K562 (cell line): ENCODE measurements around the gene PTPRM. TPM values are rescaled to one million over a fixed set of nuclear protein-coding genes. Genes with fewer than 3 reads are reported as not detected.

ENCODE experiments used
- ATAC-seq: fragments of 200-7000 bp; cut with Tn5 transposase; 3 replicates; pipeline ENCODE4 v1.9.1; 2020; ENCODE audit warnings: moderate library complexity
- BruUV-seq: library from RNA; stranded (reverse); fragments of 400-500 nt; replicated peaks from 2 replicates; lab custom pipeline; 2021; lab: Mats Ljungman, UMichigan
- CTCF ChIA-PET: fragments of 300-600 bp; formaldehyde crosslinking; extraction: SDS; loops from one replicate; lab custom pipeline; 2021; ENCODE audit warnings: low intra/inter-chr PET ratio; lab: Yijun Ruan, JAX
- POLR2A ChIA-PET: fragments of 300-600, 350-650 bp; sonication (Branson Sonifier 250); formaldehyde crosslinking; extraction: SDS; loops from one replicate; lab custom pipeline; 2021; ENCODE audit warnings: antibody characterized with exemption, inconsistent platforms; lab: Yijun Ruan, JAX
- DNase-seq, 4 experiments: peaks; one replicate each; pipeline versions ENCODE4 v3.0.0 to v3.0.0-alpha.2; 2011 to 2018; ENCODE audit warnings: low spot score in 3 of 4, mixed read lengths in 3 of 4; ENCODE audit errors: extremely low read depth in 1 of 4
- FAIRE-seq: peaks from 2 replicates; lab custom pipeline; 2011; peaks lifted over from hg19 to GRCh38; lab: Jason Lieb, UNC
- H2AFZ ChIP-seq: 2 replicates; pipeline ENCODE4 v1.6.0; 2011; ENCODE audit warnings: low read depth, low read length, control low read depth, inconsistent platforms
- H3K27ac ChIP-seq: fragments of 200-600 bp; 3 replicates; pipeline ENCODE4 v1.8.0; 2011; ENCODE audit warnings: low read depth, mild to moderate bottlenecking, control low read depth, inconsistent platforms, low read length, moderate library complexity, mixed read lengths; ENCODE audit errors: extremely low read depth
- H3K27me3 ChIP-seq, 2 experiments: fragments of 300-600 bp in 1 of 2; 2 replicates in 1 of 2; 3 replicates in 1 of 2; pipeline versions ENCODE4 v1.6.0 to v1.8.0; 2011; ENCODE audit warnings: inconsistent platforms in 2 of 2, low read length in 2 of 2, mild to moderate bottlenecking in 1 of 2, mixed read lengths in 1 of 2, moderate library complexity in 1 of 2; ENCODE audit not compliant: control insufficient read depth in 2 of 2, insufficient read depth in 2 of 2
- H3K36me3 ChIP-seq: fragments of 300-600 bp; 3 replicates; pipeline ENCODE4 v1.8.0; 2011; ENCODE audit warnings: mild to moderate bottlenecking, low read length, inconsistent platforms; ENCODE audit not compliant: control insufficient read depth, insufficient read depth
- H3K4me1 ChIP-seq, 2 experiments: fragments of 200-600 bp in 1 of 2; replicated peaks in 1 of 2; 2 replicates in 1 of 2; 3 replicates in 1 of 2; pipeline versions ENCODE4 v1.5.1 to v1.8.0; 2011; ENCODE audit warnings: inconsistent platforms in 2 of 2, low read length in 2 of 2, mild to moderate bottlenecking in 1 of 2, mixed read lengths in 1 of 2, moderate library complexity in 1 of 2; ENCODE audit not compliant: control insufficient read depth in 2 of 2, insufficient read depth in 2 of 2
- H3K4me2 ChIP-seq: 2 replicates; pipeline ENCODE4 v1.6.1; 2011; ENCODE audit warnings: low read length, control low read depth, inconsistent platforms, mixed read lengths; ENCODE audit not compliant: insufficient read depth
- H3K4me3 ChIP-seq: fragments of 200-600 bp; sonication (generic), shearing (Covaris generic); 2 replicates; pipeline ENCODE4 v1.5.1; 2016; ENCODE audit warnings: control low read depth, inconsistent platforms
- H3K79me2 ChIP-seq: fragments of 200-600 bp; 3 replicates; pipeline ENCODE4 v1.8.0; 2011; ENCODE audit warnings: low read length, inconsistent platforms; ENCODE audit not compliant: control insufficient read depth, insufficient read depth
- H3K9ac ChIP-seq, 2 experiments: 2 replicates each; pipeline versions ENCODE4 v1.6.0 to v1.6.1; 2011; ENCODE audit warnings: low read depth in 2 of 2, low read length in 2 of 2, control low read depth in 1 of 2, inconsistent platforms in 1 of 2, mild to moderate bottlenecking in 1 of 2, mixed read lengths in 1 of 2; ENCODE audit not compliant: insufficient read depth in 1 of 2
- H3K9me1 ChIP-seq: one replicate; pipeline ENCODE4 v1.6.0; 2011; ENCODE audit warnings: inconsistent platforms, mild to moderate bottlenecking, low read length, moderate library complexity; ENCODE audit not compliant: control insufficient read depth, insufficient read depth
- H3K9me3 ChIP-seq: replicated peaks from 2 replicates; pipeline ENCODE4 v1.5.1; 2011; ENCODE audit warnings: low read depth, low read length, inconsistent platforms; ENCODE audit not compliant: control insufficient read depth, insufficient read depth
- H4K20me1 ChIP-seq: replicated peaks from 2 replicates; pipeline ENCODE4 v1.6.1; 2011; ENCODE audit warnings: low read length, inconsistent platforms, mixed read lengths; ENCODE audit not compliant: control insufficient read depth, insufficient read depth
- CBX5 ChIP-seq: IDR thresholded peaks from 2 replicates; pipeline ENCODE4 v1.6.1; 2014; ENCODE audit warnings: low read depth, borderline replicate concordance
- CREB3 ChIP-seq: fragments of 450-650 bp; conservative IDR thresholded peaks from 2 replicates; pipeline ENCODE4 v1.6.1; 2016; ENCODE audit warnings: missing genetic modification characterization, low read depth, mild to moderate bottlenecking, missing compliant biosample characterization, moderate library complexity
- EGR1 ChIP-seq: fragments of 450-650 bp; conservative IDR thresholded peaks from 2 replicates; pipeline ENCODE4 v1.6.1; 2017; ENCODE audit warnings: mild to moderate bottlenecking
- IRF9 ChIP-seq: fragments of 450-650 bp; IDR thresholded peaks from 2 replicates; pipeline ENCODE4 v1.6.1; 2016; ENCODE audit warnings: missing biosample characterization, missing genetic modification characterization
- KAT7 ChIP-seq: sonication (generic); formaldehyde crosslinking; IDR thresholded peaks from 2 replicates; pipeline ENCODE4 v1.8.0; 2022; ENCODE audit warnings: missing genetic modification reagents, mild to moderate bottlenecking, borderline replicate concordance
- MAZ ChIP-seq, 2 experiments: fragments of 450-650 bp in 1 of 2; sonication (generic) in 1 of 2; formaldehyde crosslinking; IDR thresholded peaks in 1 of 2; conservative IDR thresholded peaks in 1 of 2; 2 replicates each; pipeline versions ENCODE4 v1.4.0 to v1.5.0; 2020; ENCODE audit warnings: mild to moderate bottlenecking in 1 of 2, missing genetic modification reagents in 1 of 2
- MCM5 ChIP-seq: fragments of 450-650 bp; IDR thresholded peaks from 2 replicates; pipeline ENCODE4 v1.6.1; 2016; ENCODE audit warnings: low read depth
- MIER1 ChIP-seq: fragments of 450-650 bp; IDR thresholded peaks from 2 replicates; pipeline ENCODE4 v1.6.1; 2016; ENCODE audit warnings: antibody characterized with exemption, mild to moderate bottlenecking, low read depth
- NONO ChIP-seq, 2 experiments: fragments of 200-400 bp in 1 of 2; fragments of 450-650 bp in 1 of 2; formaldehyde crosslinking in 1 of 2; IDR thresholded peaks; 2 replicates each; pipeline ENCODE4 v1.6.1; 2017; ENCODE audit warnings: low read depth in 2 of 2, mild to moderate bottlenecking in 2 of 2, moderate library complexity in 2 of 2, low read length in 1 of 2
- SAFB ChIP-seq: fragments of 200-400 bp; formaldehyde crosslinking; IDR thresholded peaks from 2 replicates; pipeline ENCODE4 v1.6.1; 2017; ENCODE audit warnings: low read depth, low read length, borderline replicate concordance
- ZSCAN29 ChIP-seq: fragments of 450-650 bp; IDR thresholded peaks from 2 replicates; pipeline ENCODE4 v1.6.1; 2017
- WGBS: fragments of 100-300 bp; shearing (Covaris generic); methylation state at CpG from one replicate; pipeline ENCODE4 v1.1.6; 2016; ENCODE audit warnings: low coverage, mixed read lengths; ENCODE audit not compliant: insufficient coverage; ENCODE audit errors: missing lambda C conversion rate; 5-methylcytosine and 5-hydroxymethylcytosine counted together
- in situ Hi-C: fragments of 300-500 bp; cut with MboI; formaldehyde crosslinking; loops from 4 replicates; pipeline ENCODE4 v1.15.0; 2018; ENCODE audit warnings: inconsistent platforms, mixed read lengths
- intact Hi-C: fragments of 100-400 bp; cut with micrococcal nuclease; formaldehyde crosslinking; loops from 2 replicates; pipeline ENCODE4 v1.14.2; 2022
- polyA plus RNA-seq, 8 experiments: library from polyadenylated mRNA; depleted of rRNA in 4 of 8; stranded (reverse) in 5 of 8; unstranded in 3 of 8; fragments of >200 nt; fragmentation: Nextera tagmentation in 2 of 8; fragmentation: Illumina TruSeq in 1 of 8; extraction: Ambion mirVana in 2 of 8; extraction: Trizol in 1 of 8; gene quantifications; 2 replicates each; pipeline versions ENCODE4 v1.2.1 to v1.2.3, GENCODE V29; 2011 to 2014; ENCODE audit warnings: inconsistent platforms in 1 of 8, missing spikeins in 1 of 8
- total RNA-seq, 7 experiments: library from RNA; depleted of rRNA in 6 of 7; stranded (reverse); fragments of >200 nt in 6 of 7; fragmentation: Illumina TruSeq in 2 of 7; extraction: Trizol in 2 of 7; gene quantifications; 2 replicates each; pipeline versions ENCODE4 v1.2.1 to v1.2.3, GENCODE V29; 2011 to 2021; ENCODE audit warnings: low replicate concordance in 1 of 7
- TF ChIP-seq, protein P1 (sequence below): fragments of 250-450 bp; sonication (Bioruptor Pico); IDR thresholded peaks from 2 replicates; pipeline ENCODE4 v1.4.0; 2020
- TF ChIP-seq, protein P2 (sequence below): fragments of 250-450 bp; sonication (Bioruptor Pico); IDR thresholded peaks from 2 replicates; pipeline ENCODE4 v1.8.0; 2021; ENCODE audit warnings: moderate library complexity, mild to moderate bottlenecking, inconsistent platforms
- TF ChIP-seq, protein P3 (sequence below), 3 experiments: fragments of 200-800 bp in 1 of 3; sonication (Bioruptor generic) in 1 of 3; sonication (generic) in 1 of 3; formaldehyde crosslinking in 1 of 3; IDR thresholded peaks; 2 replicates each; pipeline versions ENCODE4 v1.6.1 to v1.8.0; 2016 to 2022; ENCODE audit warnings: mild to moderate bottlenecking in 2 of 3, missing compliant biosample characterization in 2 of 3, missing genetic modification characterization in 2 of 3, missing genetic modification reagents in 1 of 3
- TF ChIP-seq, protein P4 (sequence below): fragments of 250-450 bp; sonication (Bioruptor Pico); IDR thresholded peaks from 2 replicates; pipeline ENCODE4 v1.5.0; 2021

Gene PTPRM
- total and polyA plus RNA-seq, 9 of the 15 experiments (the other 6 are each of a cell fraction or from before 2014, with no cell fraction given): 0.03 to 0.16 (median 0.08) TPM; not detected in 3

DNA sequence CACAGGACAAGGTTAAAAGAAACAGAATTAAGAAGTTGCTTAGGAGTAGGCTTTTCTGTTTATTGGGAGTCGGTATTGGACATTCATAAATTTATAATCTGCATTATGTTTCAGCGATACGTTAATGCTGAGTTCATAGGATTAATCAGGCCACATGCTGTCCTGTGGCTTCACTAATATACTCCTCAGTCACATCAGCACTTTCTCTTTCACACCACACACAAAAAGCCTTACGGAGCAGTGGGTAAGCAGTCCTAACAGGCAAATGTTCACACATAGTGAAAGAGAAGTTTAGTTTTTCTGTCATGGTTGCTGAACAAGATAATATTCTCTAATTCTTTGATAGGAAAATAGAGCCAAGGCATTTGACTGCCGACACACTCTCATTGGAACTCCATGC, 630.4 kb downstream of the PTPRM start:
- H3K4me3 ChIP-seq: no peak overlapping the region
- no peaks in the 10 kb centered on the region for H3K9me3 ChIP-seq
- no peak overlapping the region for H3K4me2 ChIP-seq
- in situ Hi-C loops: no loop called here
- 4% methylated on average over 5 of the region's 5 CpGs for WGBS
- ATAC-seq (no peak), FAIRE-seq (no peak), DNase-seq (no peak)
- BruUV-seq: no TSS peak
- H3K79me2 ChIP-seq: no peaks in the 10 kb centered on the region
- no peaks in the 10 kb centered on the region for H3K9me1 ChIP-seq
- no peaks in the 10 kb centered on the region for H3K36me3 ChIP-seq
- peaks cover 5% of the 10 kb centered on the region in 2 experiments; a peak in 4 of 5 replicates for H3K27me3 ChIP-seq
- H4K20me1 ChIP-seq: no peaks in the 10 kb centered on the region
- ChIA-PET CTCF (no interaction called here), POLR2A (interaction anchor here (0.7 kb wide), 1 partner anchor 255 kb away, joined by 3 read pairs; no protein-coding TSS in a partner anchor)
- no peaks in the 10 kb centered on the region for H3K4me1 ChIP-seq
- H3K27ac ChIP-seq: no peak overlapping the region
- no peak overlapping the region for H2AFZ ChIP-seq
- no peak overlapping the region for H3K9ac ChIP-seq
- intact Hi-C loops: no loop called here
- TF ChIP-seq, protein P1, sequence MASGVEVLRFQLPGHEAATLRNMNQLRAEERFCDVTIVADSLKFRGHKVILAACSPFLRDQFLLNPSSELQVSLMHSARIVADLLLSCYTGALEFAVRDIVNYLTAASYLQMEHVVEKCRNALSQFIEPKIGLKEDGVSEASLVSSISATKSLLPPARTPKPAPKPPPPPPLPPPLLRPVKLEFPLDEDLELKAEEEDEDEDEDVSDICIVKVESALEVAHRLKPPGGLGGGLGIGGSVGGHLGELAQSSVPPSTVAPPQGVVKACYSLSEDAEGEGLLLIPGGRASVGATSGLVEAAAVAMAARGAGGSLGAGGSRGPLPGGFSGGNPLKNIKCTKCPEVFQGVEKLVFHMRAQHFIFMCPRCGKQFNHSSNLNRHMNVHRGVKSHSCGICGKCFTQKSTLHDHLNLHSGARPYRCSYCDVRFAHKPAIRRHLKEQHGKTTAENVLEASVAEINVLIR (CRISPR knock-in tag): no peak
- no peak for TF ChIP-seq NONO (IDR thresholded peaks at IDR 0.05; ENCODE audit: low read depth in 2 of 2, low read length in 1 of 2)
- TF ChIP-seq ZSCAN29: no peak
- TF ChIP-seq SAFB: no peak
- TF ChIP-seq MAZ (CRISPR knock-in tag; conservative IDR thresholded peaks at IDR 0.05 in 1 of 2, IDR thresholded peaks at IDR 0.05 in 1 of 2): no peak
- TF ChIP-seq IRF9 (tag): no peak
- TF ChIP-seq, protein P2, sequence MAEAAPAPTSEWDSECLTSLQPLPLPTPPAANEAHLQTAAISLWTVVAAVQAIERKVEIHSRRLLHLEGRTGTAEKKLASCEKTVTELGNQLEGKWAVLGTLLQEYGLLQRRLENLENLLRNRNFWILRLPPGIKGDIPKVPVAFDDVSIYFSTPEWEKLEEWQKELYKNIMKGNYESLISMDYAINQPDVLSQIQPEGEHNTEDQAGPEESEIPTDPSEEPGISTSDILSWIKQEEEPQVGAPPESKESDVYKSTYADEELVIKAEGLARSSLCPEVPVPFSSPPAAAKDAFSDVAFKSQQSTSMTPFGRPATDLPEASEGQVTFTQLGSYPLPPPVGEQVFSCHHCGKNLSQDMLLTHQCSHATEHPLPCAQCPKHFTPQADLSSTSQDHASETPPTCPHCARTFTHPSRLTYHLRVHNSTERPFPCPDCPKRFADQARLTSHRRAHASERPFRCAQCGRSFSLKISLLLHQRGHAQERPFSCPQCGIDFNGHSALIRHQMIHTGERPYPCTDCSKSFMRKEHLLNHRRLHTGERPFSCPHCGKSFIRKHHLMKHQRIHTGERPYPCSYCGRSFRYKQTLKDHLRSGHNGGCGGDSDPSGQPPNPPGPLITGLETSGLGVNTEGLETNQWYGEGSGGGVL (CRISPR knock-in tag): no peak
- TF ChIP-seq, protein P3, sequence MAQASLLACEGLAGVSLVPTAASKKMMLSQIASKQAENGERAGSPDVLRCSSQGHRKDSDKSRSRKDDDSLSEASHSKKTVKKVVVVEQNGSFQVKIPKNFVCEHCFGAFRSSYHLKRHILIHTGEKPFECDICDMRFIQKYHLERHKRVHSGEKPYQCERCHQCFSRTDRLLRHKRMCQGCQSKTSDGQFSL (CRISPR knock-in tag; IDR thresholded peaks at IDR 0.05): no peak
- TF ChIP-seq, protein P3 (tag; IDR thresholded peaks at IDR 0.05): no peak
- TF ChIP-seq EGR1: no peak
- no peak for TF ChIP-seq CBX5
- TF ChIP-seq, protein P4, sequence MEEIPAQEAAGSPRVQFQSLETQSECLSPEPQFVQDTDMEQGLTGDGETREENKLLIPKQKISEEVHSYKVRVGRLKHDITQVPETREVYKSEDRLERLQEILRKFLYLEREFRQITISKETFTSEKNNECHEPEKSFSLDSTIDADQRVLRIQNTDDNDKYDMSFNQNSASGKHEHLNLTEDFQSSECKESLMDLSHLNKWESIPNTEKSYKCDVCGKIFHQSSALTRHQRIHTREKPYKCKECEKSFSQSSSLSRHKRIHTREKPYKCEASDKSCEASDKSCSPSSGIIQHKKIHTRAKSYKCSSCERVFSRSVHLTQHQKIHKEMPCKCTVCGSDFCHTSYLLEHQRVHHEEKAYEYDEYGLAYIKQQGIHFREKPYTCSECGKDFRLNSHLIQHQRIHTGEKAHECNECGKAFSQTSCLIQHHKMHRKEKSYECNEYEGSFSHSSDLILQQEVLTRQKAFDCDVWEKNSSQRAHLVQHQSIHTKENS (CRISPR knock-in tag): no peak
- no peak for TF ChIP-seq CREB3
- no peak for TF ChIP-seq MIER1
- no peak for TF ChIP-seq KAT7
- TF ChIP-seq MCM5: no peak
